Fibroblast of the aortic adventitia (primary cell): ENCODE results near the gene AK5. TPM values are rescaled to one million over a fixed set of nuclear protein-coding genes. Genes with fewer than 3 reads are reported as not detected.

Experiments used
- DNase-seq: peaks from one replicate; pipeline ENCODE4 v3.0.0-alpha.2; 2010; ENCODE audit warnings: low read depth
- H3K4me3 ChIP-seq: 2 replicates; pipeline ENCODE4 v1.5.1; 2011; ENCODE audit warnings: low read depth, mild to moderate bottlenecking, control low read depth, low read length, moderate library complexity
- total RNA-seq: library from RNA; depleted of rRNA; stranded (reverse); fragments of >200 nt; gene quantifications from 2 replicates; pipeline ENCODE4 v1.2.3, GENCODE V29; 2012; ENCODE audit warnings: low replicate concordance
- TF ChIP-seq, protein P1 (sequence below): IDR thresholded peaks from 2 replicates; pipeline ENCODE4 v1.5.1; 2011; ENCODE audit warnings: mild to moderate bottlenecking, low read length, control low read depth, inconsistent platforms; ENCODE audit not compliant: insufficient read depth

The AK5 gene
- total RNA-seq, 1 donor: 13.5 TPM

DNA sequence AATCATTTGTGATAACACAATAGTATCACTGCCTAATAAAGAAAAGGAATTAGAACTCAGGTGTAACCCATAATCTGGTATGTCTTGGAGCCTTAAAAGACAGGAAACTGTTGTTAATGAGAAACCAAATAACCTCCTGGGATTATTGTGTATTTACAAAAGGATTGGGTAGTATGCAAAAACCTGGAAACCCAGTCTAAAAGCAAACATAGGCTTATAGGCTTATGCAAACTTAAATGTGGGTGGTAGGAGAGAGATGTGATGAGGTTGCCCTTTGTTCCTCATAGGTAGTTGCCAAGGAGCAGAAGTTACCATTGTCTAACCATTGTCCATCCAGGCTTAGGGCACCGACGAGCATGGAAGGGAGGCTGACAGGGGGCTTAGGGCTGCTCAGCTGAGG is 165.8 kb downstream of the AK5 start:
- no peak for DNase-seq
- TF ChIP-seq, protein P1, sequence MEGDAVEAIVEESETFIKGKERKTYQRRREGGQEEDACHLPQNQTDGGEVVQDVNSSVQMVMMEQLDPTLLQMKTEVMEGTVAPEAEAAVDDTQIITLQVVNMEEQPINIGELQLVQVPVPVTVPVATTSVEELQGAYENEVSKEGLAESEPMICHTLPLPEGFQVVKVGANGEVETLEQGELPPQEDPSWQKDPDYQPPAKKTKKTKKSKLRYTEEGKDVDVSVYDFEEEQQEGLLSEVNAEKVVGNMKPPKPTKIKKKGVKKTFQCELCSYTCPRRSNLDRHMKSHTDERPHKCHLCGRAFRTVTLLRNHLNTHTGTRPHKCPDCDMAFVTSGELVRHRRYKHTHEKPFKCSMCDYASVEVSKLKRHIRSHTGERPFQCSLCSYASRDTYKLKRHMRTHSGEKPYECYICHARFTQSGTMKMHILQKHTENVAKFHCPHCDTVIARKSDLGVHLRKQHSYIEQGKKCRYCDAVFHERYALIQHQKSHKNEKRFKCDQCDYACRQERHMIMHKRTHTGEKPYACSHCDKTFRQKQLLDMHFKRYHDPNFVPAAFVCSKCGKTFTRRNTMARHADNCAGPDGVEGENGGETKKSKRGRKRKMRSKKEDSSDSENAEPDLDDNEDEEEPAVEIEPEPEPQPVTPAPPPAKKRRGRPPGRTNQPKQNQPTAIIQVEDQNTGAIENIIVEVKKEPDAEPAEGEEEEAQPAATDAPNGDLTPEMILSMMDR: no peak
- H3K4me3 ChIP-seq: no peak overlapping the region

DNA sequence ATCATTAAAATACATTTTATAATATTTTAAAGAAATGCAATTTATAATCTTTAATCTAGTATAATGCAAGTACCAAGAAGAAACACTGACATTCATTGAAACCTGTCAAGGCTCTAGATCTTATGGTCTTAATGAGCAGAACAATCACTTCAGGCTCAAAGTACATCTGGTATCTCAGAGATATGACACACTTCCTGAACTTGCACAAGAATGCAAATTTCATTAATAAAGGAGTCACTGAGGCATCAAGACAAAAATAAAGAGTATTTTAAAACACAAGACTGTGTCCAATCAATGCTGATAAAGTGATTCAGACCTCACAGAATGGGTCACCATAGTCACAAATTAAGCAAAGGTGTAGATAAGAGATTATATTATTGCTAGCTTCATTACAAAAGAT is 178.1 kb downstream of the AK5 start:
- TF ChIP-seq, protein P1: no peak
- peak; percentile 7 for DNase-seq
- no peak overlapping the region for H3K4me3 ChIP-seq

DNA sequence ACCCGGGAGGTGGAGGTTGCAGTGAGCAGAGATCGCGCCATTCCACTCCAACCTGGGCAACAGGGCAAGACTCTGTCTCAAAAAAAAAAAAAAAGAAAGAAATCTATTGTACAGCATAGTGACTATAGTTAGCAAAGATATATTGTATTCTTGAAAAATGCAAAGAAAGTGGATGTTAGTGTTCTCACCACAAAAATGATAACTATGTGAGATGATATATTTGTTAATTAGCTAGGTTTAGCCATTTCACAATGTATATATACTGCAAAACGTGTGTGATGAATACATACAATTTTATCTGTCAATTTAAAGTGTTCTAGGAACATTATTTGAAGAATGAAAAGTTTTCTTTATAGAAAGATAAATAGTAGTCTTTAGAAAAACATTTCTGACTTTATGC is 179.9 kb downstream of the AK5 start:
- no peak overlapping the region for H3K4me3 ChIP-seq
- TF ChIP-seq, protein P1: no peak
- DNase-seq: no peak

DNA sequence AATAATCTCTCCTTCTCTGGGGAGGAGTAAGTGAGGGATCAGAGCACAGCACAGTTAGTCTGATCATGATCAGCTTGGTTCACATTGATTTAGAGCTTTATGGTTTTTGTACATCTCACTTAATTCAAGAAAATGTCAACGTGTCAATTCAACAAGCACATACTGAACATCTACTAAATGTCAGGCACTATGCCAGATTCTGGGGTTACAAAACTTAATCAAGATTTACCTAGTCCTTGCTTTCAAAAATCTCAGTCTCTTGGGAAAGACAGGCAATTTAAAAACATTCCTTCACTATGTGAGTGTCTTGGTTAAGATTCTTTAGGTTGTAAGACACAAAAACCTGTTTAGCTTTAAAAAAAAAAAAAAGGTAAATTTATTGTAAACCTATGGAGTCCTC is 181.4 kb downstream of the AK5 start:
- TF ChIP-seq, protein P1: no peak
- no peak overlapping the region for H3K4me3 ChIP-seq
- DNase-seq: no peak

DNA sequence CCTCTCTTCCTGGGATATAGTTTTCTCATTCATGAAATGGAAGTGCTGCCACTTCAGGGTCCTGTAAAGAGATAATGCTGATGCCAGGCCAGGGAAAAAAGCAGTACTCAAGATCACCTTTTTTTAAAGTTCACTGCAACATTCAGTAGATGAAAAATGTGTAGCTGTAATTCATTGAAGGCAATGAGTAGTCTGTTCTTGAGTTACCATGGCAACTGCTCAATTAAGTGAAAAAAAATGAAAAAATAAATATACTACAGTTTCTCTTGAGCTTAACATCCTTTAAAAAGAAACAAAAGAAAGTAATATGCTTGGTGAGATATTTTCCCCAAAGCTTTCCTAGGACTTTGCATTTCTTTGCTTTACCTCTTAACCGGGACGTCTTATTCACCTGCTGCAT is 183.3 kb downstream of the AK5 start:
- TF ChIP-seq, protein P1: no peak
- no peak overlapping the region for H3K4me3 ChIP-seq
- no peak for DNase-seq

DNA sequence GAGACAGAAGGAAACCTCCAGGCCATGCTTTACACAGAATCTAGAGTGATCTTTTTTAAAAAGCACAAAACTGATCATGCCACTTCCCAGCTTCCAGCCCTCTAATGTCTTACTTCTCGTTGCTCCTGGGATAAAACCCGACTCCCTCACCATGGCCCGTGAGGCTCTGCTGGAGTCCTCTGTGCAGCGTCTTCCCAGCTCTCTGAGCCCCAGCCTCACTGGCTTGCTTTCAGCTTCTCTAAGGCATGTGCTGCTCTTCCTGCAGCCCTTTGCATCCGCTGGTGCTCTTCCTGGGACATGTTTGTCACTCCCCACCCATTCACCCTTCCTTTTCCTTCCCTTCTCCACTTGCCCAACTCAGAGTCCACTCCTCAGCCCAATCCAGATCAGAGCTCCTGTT is 184.1 kb downstream of the AK5 start:
- TF ChIP-seq, protein P1: no peak
- no peak overlapping the region for H3K4me3 ChIP-seq
- no peak for DNase-seq

DNA sequence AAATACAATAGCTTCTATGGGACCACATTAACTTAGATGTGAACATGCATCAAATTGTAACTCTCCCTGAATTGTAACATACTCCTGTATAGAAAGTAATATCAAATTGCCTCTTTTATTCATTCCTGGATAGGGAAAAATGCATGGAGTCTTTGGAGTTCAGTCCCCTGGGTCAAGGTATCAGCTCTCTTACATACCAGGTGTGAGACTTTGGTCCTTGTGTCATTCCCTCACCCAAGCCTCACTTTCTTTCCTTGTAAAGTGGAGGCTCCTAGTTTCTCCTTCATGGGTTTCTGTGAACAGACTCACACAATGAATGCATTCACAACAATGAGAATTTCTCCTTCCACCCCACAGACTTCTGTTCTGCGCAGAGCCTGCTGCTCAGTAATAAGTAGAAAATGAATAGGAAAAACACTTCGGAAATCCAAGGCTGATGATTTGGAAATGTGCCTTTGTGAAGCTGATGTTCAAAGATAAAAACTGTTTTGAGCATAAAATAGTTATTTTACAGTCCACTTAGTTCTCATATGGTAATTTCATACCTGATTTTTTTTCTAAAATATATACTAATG is 185.3 kb downstream of the AK5 start:
- no peak overlapping the region for H3K4me3 ChIP-seq
- DNase-seq: no peak
- TF ChIP-seq, protein P1: no peak
